Activated CD4-positive, alpha-beta T cell treated with anti-CD3 and anti-CD28 coated beads, Interleukin-2, amount 50 U/mL, for 24 hours (primary cell): ENCODE measurements around the gene CSRP2.

Experiments
- DNase-seq, 2 donors: peaks; one replicate each; pipeline ENCODE4 v3.0.0-alpha.2; 2020; ENCODE audit warnings: low read depth in 1 of 2, low spot score in 1 of 2

The CSRP2 gene

GRCh38 chr12:76878899-76879709 lies at the start of gene CSRP2:
Gene CSRP2, minus strand, starts transcription at chr12:76879019. Its CDS starts 12,759 bp downstream, at chr12:76866260.
- peak; percentile 17 to 44 for DNase-seq

GRCh38 chr12:76927170-76927784 lies 48.5 kb upstream of the CSRP2 start:
- peak in 1 of 2 donors; percentile 3 for DNase-seq

- no peak for DNase-seq
Observed at GRCh38 chr12:76925135-76925534, 46.3 kb upstream of the CSRP2 start.

GRCh38 chr12:76922866-76923265 lies 44.0 kb upstream of the CSRP2 start:
- no peak for DNase-seq

GRCh38 chr12:76921891-76922664 lies 43.3 kb upstream of the CSRP2 start:
- DNase-seq = no peak

- no peak for DNase-seq
Observed at GRCh38 chr12:76921100-76921471, 42.3 kb upstream of the CSRP2 start.

- DNase-seq = no peak
Observed at GRCh38 chr12:76920172-76921099, 41.6 kb upstream of the CSRP2 start.

GRCh38 chr12:76919383-76920171 lies 40.8 kb upstream of the CSRP2 start:
- DNase-seq = no peak

GRCh38 chr12:76916170-76916540 lies 37.3 kb upstream of the CSRP2 start:
- DNase-seq = no peak

- DNase-seq = no peak
Observed at GRCh38 chr12:76915361-76916169, 36.7 kb upstream of the CSRP2 start.

- DNase-seq = no peak
Observed at GRCh38 chr12:76914102-76914859, 35.5 kb upstream of the CSRP2 start.

- DNase-seq = no peak
Observed at GRCh38 chr12:76909290-76909689, 30.5 kb upstream of the CSRP2 start.

- no peak for DNase-seq
Observed at GRCh38 chr12:76908303-76909017, 29.6 kb upstream of the CSRP2 start.

GRCh38 chr12:76901628-76902380 lies 23.0 kb upstream of the CSRP2 start:
- DNase-seq = no peak

GRCh38 chr12:76899522-76899921 lies 20.7 kb upstream of the CSRP2 start:
- DNase-seq = no peak

- no peak for DNase-seq
Observed at GRCh38 chr12:76898442-76898841, 19.6 kb upstream of the CSRP2 start.

- no peak for DNase-seq
Observed at GRCh38 chr12:76896274-76896673, 17.5 kb upstream of the CSRP2 start.
